ENCODE data around the gene NEDD9.

NEDD9 gene

DNA sequence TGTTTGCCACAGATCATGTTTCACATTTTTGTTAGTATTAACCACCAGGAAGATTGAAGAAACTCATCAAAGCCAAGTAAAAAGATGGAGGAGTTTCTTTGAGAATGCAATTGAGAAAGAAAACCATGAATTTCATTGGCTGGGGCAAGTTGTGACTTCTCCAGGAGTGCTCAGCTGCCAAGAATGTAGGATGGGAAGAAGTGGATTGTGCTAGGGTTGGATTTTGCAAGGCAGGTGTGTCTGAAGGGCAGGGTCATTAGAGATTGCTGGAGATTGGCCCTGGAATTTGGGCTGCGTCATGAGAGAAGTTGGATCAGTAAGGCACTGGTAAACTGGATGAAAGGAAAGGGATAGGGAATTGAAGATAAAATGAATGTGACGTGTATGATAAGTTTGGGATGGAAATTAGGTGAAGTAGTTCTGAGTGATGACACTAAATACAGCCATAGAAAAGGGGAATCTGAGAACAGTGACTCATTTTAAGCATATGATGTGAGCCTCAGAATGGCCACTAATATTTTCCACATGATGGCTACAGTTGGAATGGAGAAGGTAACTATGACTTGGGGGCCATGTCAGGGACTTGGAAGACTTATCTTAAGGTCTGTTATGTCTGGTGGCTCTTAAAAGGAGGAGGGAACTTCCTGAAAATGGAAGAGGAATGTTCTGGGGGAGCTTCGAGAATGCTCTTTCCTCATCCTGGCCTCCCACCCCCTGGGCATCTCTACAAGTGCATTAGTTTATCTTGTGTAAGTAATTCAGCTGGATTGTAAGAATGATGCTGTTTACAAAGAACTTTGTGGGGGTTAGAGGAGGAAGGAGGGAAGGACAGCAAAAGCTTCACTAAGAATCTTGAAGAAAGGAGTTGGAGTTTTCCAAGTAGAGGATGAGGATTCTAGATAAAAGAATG, 93.2 kb downstream of the NEDD9 start:
- DNase-seq, result no peak

DNA sequence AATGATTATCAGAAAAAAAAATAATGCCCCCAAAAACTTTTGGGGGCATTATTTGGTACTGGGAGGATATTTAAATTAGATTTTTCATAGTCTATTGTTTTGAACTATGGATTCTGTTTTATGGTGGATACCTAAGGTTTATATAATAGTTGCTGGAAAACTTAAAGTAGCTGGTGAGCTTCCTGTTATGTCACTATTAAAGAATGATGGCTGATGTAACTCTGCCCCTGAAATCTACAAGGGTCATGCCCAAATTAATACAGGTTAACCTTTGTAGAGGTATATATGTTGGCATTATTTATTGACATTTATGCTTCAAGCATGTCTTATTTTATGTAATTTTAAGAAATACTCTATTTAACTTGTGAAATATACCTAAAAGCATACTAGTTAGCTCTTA, 95.7 kb downstream of the NEDD9 start:
- DNase-seq, result no peak
